ENCODE data around the gene IP6K3.

Gene IP6K3

DNA sequence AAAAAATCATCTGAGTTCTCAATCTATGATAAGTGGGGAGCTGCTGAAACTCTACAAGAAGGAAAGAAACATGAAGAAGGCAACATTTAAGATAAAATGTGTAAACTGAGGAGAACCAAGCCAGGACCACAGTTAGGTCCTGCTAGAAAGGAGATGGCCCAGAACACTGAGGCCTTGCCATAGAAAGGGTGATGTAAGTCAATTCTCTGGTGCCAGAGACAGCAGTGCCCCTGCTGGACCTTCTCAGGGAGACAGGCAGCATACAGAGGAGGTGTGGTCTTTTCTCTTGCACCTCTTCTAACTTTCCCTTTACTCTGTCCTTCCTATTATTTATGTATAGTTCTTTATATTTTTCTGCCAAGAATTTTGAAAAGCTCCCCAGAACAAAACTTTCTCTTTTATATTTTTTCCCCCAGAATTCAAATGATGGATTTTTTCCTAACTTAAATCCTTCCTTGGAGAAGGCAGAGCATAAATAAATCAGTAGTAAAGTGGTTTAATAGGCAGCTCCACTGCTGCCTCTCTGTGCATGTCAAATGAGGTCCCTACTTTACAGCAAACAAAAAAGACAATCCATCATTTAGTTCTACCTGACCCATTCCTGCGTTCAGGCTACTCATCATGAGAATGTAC lies 44.2 kb downstream of the IP6K3 start:
- DNase-seq = peak; percentile 39

- DNase-seq = peak; percentile 72
These were observed 46.2 kb downstream of the IP6K3 start for GRCh38 chr6:33700391-33701050.

DNA sequence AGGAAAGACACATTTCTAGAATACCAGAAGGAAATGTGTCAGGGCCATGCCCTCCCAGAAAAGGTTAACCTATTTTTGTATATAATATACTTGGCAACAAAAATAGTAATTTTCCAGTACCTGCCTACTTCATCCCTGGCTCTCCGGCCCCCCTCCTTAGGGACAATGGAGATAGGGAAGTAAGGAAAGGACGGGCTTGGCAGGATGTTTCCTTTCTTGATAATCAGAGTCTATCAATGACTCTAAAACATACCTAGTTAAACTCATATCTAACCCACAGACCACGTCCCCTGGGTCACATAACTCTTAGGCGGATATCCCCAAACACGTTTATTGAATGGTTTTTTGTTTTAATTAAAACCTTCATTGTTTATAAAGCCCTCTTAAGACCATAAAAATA lies 47.0 kb downstream of the IP6K3 start:
- DNase-seq = no peak

DNA sequence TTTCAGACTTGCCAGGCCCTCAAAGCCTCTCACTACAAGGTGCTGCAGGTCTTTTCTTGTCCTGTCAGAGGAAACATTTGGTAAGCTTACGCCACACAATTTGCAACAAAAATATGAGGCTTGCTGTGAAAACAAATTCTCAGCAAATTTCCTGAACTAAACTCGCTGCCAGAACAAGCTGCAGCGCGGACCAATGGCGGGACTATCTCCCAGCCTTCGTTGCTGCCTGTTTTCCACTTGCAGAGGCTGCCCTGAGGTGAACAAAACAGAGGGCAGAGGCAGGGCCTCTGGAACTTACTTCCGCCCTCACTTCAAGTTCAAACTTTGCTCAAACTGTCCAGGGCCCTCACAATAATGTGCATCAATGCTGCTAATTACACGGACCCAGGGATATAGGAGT lies 47.6 kb downstream of the IP6K3 start:
- DNase-seq = no peak

DNA sequence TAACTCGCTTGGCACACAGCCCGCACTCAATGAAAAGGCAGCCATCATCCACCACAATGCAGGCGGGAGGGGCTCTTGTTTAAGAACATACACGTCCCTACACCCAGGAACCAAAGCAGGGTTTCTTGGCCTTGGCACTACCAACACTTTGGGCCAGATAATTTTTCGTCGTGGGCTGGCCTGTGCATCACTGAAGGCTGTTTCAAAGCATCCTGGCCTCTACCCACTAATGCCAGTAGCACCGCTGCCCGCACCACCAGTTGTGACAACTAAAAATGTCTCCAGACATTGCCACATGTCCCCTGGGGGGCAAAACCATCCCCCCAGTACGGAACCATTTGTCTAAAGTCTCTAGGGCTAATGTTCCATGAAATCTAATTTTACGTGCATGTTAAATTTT lies 48.2 kb downstream of the IP6K3 start:
- DNase-seq = no peak

DNA sequence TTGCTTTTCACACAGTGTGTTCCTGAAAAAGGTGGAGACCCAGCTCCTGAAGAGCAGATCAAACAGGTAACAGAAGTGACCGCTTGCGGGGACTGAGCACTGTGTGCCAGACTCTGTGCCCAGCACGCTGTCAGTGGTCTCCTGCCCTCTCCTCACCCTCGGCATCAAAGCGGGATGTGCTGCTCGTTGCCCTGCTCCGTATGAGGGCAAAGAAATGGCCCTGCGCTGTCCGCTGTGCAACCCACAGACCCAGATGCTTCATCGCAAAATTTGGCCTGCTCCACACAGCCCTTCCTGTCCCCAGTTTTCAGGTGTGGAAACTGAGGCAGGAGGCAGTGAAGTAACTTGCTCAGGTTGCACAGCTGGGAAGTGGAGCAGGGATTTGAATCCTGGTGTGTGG lies 48.9 kb downstream of the IP6K3 start:
- DNase-seq = no peak

DNA sequence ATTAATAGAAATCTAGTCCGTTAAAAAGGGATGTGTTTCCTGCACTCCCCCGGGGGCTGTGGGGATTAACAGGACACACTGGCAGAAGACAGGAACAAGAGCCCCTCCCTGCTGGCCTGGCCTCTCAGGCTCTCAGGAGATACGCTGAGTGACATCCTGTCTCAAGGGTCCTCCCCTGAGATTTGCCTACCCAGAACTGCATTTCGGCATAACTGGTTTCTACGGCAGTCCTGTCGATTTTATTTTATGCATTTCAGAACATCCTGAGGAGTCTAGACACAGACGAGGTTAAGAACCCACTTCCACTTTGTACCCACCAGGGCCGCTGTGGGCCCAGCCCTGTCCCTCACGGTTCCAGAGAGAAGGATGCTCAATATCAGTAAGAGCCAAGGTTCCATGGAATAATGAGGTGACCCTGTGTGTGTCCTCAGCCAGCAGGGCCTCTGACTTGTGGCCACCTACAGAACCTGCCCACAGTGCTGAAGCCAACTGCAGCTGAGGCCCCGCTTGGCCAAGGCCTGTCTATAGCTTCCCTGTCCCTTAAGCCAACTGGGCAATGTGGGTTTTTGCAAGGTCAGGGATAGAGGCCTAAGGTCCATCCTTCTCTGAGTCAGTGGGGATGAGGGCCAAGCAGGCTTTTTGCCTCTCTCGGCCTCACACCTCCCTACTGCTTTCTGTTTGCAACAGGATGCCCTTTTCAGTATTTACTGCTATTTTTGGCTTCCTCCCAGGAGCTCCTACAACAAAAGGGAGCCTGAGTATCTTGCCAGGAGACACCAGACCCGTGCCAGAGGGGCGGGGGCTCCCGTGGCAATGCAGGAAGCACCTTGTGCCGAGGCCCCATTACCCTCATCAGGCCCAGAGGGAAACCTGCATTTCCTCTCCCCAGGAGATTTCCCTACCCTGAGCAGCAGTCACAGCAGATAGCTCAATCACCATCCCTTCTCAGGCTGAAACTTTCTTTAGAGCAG lies 49.9 kb downstream of the IP6K3 start:
- DNase-seq = peak; percentile 46

DNA sequence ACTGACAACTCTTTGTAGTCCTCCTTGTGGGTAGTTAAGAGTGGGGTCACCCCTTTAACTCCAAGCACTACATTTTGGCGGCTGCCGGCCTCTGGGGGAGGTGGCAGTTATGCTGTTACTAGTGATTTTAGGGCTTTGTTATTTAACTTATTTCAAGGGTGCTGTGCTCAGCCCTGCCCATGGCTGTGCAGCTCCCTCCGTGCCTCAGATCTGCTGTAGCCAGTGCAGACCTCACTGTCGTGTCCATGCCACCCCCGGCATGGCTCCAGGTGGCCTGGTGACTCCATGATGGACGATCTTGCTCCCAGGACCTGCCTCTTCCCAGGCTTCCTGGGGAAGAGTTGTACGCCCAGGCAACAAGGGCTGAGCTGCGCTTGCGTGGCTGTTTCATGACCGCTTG lies 50.6 kb downstream of the IP6K3 start:
- DNase-seq = no peak

- DNase-seq = no peak
These were observed 51.2 kb downstream of the IP6K3 start for GRCh38 chr6:33695451-33695887.

GRCh38 chr6:33694977-33695376 lies 51.7 kb downstream of the IP6K3 start:
- no peak for DNase-seq

- DNase-seq = peak; percentile 60
These were observed 52.2 kb downstream of the IP6K3 start for GRCh38 chr6:33694401-33694931.

DNA sequence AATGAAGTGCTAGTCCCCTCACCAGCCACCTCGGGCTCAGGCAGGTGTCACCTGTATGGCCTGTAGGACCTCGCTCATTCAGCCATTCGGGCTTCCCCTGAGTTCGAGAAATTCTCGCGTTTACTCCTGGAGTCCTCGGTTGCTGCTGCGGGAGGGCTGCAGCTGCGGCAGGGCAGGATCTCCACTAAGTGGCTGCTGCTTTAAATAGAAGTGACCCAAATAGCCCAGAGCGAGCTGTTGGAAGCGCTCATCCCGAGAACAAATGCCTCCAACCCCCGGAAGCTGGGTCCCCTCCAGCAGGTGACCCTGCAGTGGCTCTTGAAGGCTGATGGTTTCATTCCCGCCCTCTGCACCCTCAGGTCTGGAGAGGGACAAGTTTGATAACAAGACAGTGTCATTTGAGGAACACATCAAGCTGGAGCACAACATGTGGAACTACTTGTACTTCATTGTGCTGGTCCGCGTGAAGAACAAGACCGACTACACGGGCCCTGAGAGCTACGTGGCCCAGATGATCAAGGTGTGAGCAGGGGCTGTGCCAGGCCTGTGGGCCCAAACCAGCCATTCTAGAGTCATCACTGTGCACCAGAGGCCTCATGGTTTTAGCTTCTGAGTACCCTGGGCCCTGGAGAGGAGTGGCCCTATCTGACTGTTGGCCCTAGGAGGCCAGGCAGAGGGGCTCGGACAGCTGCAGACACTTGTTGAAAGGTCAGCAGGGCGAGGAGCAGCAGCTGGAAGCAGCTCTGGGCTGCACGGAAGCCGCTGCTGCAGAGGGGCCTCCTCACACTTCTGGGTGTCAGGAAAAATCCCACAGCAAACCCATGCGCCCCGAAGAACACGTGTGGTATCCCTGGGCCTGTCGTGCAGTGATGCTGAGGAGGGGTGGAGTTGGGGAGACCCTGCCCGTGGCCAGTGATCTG lies 53.3 kb downstream of the IP6K3 start:
- no peak for DNase-seq

DNA sequence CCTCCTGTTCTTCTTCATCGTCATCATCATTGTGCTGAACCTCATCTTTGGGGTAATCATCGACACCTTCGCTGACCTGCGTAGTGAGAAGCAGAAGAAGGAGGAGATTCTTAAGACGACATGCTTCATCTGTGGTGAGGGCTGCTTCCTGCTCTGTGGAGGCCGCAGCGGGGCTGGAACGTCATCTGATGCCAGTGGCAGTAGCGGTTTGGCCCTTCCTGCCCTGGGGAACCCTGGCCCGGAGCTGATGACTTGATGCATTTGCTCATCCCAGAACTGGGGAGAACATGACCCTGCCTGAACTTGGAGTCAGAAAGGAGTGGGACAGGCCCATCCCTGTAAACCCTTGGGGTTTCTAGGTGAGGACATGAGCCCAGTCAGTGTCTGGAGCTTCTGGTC lies 53.9 kb downstream of the IP6K3 start:
- peak; percentile 74 for DNase-seq

GRCh38 chr6:33692078-33692759 lies 54.5 kb downstream of the IP6K3 start:
- no peak for DNase-seq

- no peak for DNase-seq
These were observed 55.1 kb downstream of the IP6K3 start for GRCh38 chr6:33691456-33692077.

DNA sequence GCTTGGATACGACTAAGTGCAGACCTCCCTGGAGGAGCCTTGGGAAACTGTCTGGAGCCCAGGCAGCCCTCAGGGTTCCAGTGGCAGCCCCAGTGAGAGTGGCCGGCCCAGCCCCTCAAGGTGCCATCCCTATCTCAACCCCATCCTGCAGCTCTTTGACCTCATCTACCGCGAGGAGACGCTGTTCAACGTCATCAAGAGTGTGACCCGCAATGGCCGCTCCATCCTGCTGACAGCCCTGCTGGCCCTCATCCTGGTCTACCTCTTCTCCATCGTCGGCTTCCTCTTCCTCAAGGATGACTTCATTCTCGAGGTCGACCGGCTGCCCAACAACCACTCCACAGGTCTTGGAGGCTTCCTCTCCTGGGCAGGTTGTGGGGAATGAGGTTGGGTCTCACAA lies 55.9 kb downstream of the IP6K3 start:
- no peak for DNase-seq

DNA sequence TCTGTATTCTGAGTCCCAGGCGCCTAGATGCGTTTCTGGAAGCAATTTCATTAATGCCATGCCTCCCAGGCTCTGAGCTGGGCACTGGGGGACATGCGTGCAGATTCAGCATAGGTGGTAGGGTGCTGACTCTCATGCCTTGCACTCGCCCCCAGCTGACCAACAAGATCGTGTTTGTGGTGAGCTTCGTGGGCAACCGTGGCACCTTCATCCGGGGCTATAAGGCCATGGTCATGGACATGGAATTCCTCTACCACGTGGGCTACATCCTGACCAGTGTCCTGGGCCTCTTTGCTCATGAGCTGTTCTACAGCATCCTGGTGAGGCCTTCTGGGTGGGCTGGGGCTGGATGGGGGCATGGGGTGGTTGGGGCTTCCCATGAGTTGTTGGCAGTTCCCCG lies 56.8 kb downstream of the IP6K3 start:
- DNase-seq = no peak

DNA sequence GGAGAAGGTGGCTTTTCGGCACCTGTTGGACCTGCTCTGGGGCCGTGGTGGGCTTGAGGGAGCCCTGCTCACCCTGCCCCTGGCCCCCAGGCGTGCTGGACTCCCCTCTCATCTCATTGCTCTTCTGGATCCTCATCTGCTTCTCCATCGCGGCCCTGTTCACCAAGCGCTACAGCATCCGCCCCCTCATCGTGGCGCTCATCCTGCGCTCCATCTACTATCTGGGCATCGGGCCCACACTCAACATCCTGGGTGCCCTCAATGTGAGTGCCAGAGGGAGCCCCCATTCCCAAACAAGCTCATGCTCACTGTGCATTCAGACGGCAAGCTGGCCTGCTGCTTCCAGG lies 57.6 kb downstream of the IP6K3 start:
- DNase-seq = no peak

- DNase-seq = no peak
These were observed 58.1 kb downstream of the IP6K3 start for GRCh38 chr6:33688451-33689147.

DNA sequence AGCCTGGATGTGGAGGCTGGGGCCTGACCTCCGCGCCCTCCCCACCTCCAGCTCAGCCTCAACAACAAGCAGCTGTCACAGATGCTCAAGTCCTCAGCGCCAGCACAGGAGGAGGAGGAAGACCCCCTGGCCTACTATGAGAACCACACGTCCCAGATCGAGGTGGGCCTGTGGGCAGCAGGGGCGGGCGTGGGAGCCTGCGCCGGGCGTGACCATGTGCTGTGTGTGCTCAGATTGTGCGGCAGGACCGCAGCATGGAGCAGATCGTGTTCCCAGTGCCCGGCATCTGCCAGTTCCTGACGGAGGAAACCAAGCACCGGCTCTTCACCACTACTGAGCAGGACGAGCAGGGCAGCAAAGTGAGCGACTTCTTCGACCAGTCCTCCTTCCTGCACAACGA lies 58.7 kb downstream of the IP6K3 start:
- no peak for DNase-seq

Data from CD4-positive, alpha-beta T cell treated with Interferon gamma for 1 hour (primary cell).